Body of pancreas (tissue), 4 donors: ENCODE measurements around the gene MRGPRX2. TPM values are rescaled to one million over a fixed set of nuclear protein-coding genes. Genes with fewer than 3 reads are reported as not detected.

Source experiments
- ATAC-seq: fragments of 150-250 bp; one replicate; pipeline ENCODE4 v1.9.1; 2016
- DNase-seq, 4 donors: peaks; one replicate each; pipeline ENCODE4 v3.0.0-alpha.2; 2019
- H3K27ac ChIP-seq, 4 donors: fragments of 200-600 bp; sonication (generic); 1 replicate in 3 of 4; 2 replicates in 1 of 4; pipeline versions ENCODE4 v1.5.1 to v1.6.1; 2016 to 2019; ENCODE audit warnings: mild to moderate bottlenecking in 1 of 4, mixed read lengths in 1 of 4, moderate library complexity in 1 of 4
- H3K27me3 ChIP-seq, 2 donors: fragments of 200-600 bp; sonication (generic); one replicate each; pipeline ENCODE4 v1.6.0; 2016; ENCODE audit warnings: mild to moderate bottlenecking in 1 of 2
- H3K36me3 ChIP-seq, 2 donors: fragments of 200-600 bp; sonication (generic); replicated peaks in 1 of 2; 2 replicates each; pipeline ENCODE4 v1.5.1; 2016; ENCODE audit warnings: low read depth in 2 of 2; ENCODE audit not compliant: insufficient read depth in 1 of 2
- H3K4me1 ChIP-seq: fragments of 200-600 bp; sonication (generic); one replicate; pipeline ENCODE4 v1.6.0; 2016
- H3K4me3 ChIP-seq, 2 donors: fragments of 200-600 bp; sonication (generic); 1 replicate in 1 of 2; 2 replicates in 1 of 2; pipeline ENCODE4 v1.5.1; 2016 to 2019
- H3K9me3 ChIP-seq, 3 donors: fragments of 200-600 bp; sonication (generic); 1 replicate in 2 of 3; 2 replicates in 1 of 3; pipeline ENCODE4 v1.5.1; 2016
- CTCF ChIP-seq, 7 experiments: fragments of 450-650 bp in 4 of 7; fragments of 200-600 bp in 3 of 7; sonication (generic) in 3 of 7; IDR thresholded peaks; one replicate each; pipeline ENCODE4 v1.5.1; 2016 to 2019; ENCODE audit warnings: antibody characterized with exemption in 7 of 7
- POLR2A ChIP-seq, 3 donors: fragments of 450-650 bp; IDR thresholded peaks; one replicate each; pipeline ENCODE4 v1.6.1; 2016; ENCODE audit warnings: antibody characterized with exemption in 3 of 3, mild to moderate bottlenecking in 2 of 3
- WGBS, 2 donors: methylation state at CpG; one replicate each; pipeline ENCODE4 v1.1.5; 2017; 5-methylcytosine and 5-hydroxymethylcytosine counted together
- intact Hi-C: fragments of 100-400 bp; cut with DNase I; formaldehyde crosslinking; loops from one replicate; pipeline ENCODE4 v1.15.1; 2023
- total RNA-seq, 2 donors: library from RNA; depleted of rRNA; stranded (reverse); fragments of >200 nt; gene quantifications; one replicate each; pipeline ENCODE4 v1.1.0, GENCODE V29; 2016

MRGPRX2 gene
- total RNA-seq, 2 donors from 2014 or later, result not detected

GRCh38 chr11:19055905-19056304 lies 4.6 kb downstream of the MRGPRX2 start:
- H3K4me3 ChIP-seq, result no peak overlapping the region
- H3K9me3 ChIP-seq, result no peaks in the 10 kb centered on the region
- H3K36me3 ChIP-seq, result no peaks in the 10 kb centered on the region
- ATAC-seq (no peak), DNase-seq (no peak)
- no peaks in the 10 kb centered on the region for H3K4me1 ChIP-seq
- intact Hi-C loops, result no loop called here
- 91% methylated on average over 17 of the region's 17 CpGs for WGBS, 2 donors
- H3K27me3 ChIP-seq, result no peaks in the 10 kb centered on the region
- no peak overlapping the region for H3K27ac ChIP-seq
- TF ChIP-seq CTCF (IDR thresholded peaks at IDR 0.05) (no peak), POLR2A (IDR thresholded peaks at IDR 0.05) (no peak)

GRCh38 chr11:19055016-19055415 lies 5.5 kb downstream of the MRGPRX2 start:
- Histone ChIP-seq H3K27me3 (no peaks in the 10 kb centered on the region), H3K9me3 (no peaks in the 10 kb centered on the region), H3K4me1 (no peaks in the 10 kb centered on the region), H3K27ac (no peak overlapping the region), H3K4me3 (no peak overlapping the region), H3K36me3 (no peaks in the 10 kb centered on the region)
- no peak for DNase-seq
- 81 to 91% methylated on average over 3 of the region's 3 CpGs for WGBS, 2 donors
- intact Hi-C loops, result no loop called here
- TF ChIP-seq CTCF (IDR thresholded peaks at IDR 0.05), result no peak
- TF ChIP-seq POLR2A (IDR thresholded peaks at IDR 0.05), result no peak
- no peak for ATAC-seq

- H3K27me3 ChIP-seq, result no peaks in the 10 kb centered on the region
- no peak overlapping the region for H3K4me3 ChIP-seq
- ATAC-seq (no peak), DNase-seq (no peak)
- H3K36me3 ChIP-seq, result no peaks in the 10 kb centered on the region
- intact Hi-C loops, result no loop called here
- H3K9me3 ChIP-seq, result no peaks in the 10 kb centered on the region
- H3K27ac ChIP-seq, result no peak overlapping the region
- TF ChIP-seq CTCF (IDR thresholded peaks at IDR 0.05) (no peak), POLR2A (IDR thresholded peaks at IDR 0.05) (no peak)
- WGBS, 2 donors, result 37% methylated on average over 1 of the region's 1 CpG
- H3K4me1 ChIP-seq, result no peaks in the 10 kb centered on the region
Measured at GRCh38 chr11:19053909-19054308, 6.6 kb downstream of the MRGPRX2 start.

DNA sequence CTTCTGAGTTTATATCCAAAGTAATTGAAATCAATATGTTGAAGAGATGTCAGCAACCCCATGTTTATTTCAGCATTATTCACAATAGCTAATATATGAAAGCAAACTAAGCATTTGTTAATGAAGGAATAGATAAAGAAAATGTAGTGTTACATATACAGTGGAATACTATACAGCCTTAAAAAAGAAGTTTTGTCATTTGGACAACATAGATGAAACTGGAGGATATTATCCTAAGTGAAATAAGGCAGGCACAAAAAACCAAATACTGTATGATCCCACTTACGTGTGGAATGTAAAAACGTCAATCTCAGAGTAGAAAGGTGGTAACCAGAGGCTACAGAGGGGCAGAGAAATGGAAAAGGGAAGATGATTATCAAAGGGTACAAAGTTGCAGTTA lies 10.2 kb downstream of the MRGPRX2 start:
- no peak overlapping the region for H3K4me3 ChIP-seq
- no peaks in the 10 kb centered on the region for H3K9me3 ChIP-seq
- no peaks in the 10 kb centered on the region for H3K27me3 ChIP-seq
- TF ChIP-seq POLR2A (IDR thresholded peaks at IDR 0.05), result no peak
- no peak for TF ChIP-seq CTCF (IDR thresholded peaks at IDR 0.05)
- no peak overlapping the region for H3K27ac ChIP-seq
- H3K4me1 ChIP-seq, result no peaks in the 10 kb centered on the region
- intact Hi-C loops, result no loop called here
- no peaks in the 10 kb centered on the region for H3K36me3 ChIP-seq
- WGBS, 2 donors, result 49 to 79% methylated on average over 2 of the region's 2 CpGs
- no peak for ATAC-seq
- DNase-seq, result no peak

- intact Hi-C loops, result no loop called here
Measured at GRCh38 chr11:19049351-19049750, 11.2 kb downstream of the MRGPRX2 start.

More at GRCh38 chr11:19049351-19049750, 11.2 kb downstream of the MRGPRX2 start:
- Histone ChIP-seq H3K9me3 (no peaks in the 10 kb centered on the region), H3K27ac (no peak overlapping the region), H3K4me3 (no peak overlapping the region), H3K36me3 (no peaks in the 10 kb centered on the region), H3K27me3 (no peaks in the 10 kb centered on the region), H3K4me1 (no peaks in the 10 kb centered on the region)
- WGBS, 2 donors, result 19 to 31% methylated on average over 1 of the region's 1 CpG
- TF ChIP-seq CTCF (IDR thresholded peaks at IDR 0.05) (no peak), POLR2A (IDR thresholded peaks at IDR 0.05) (no peak)
- DNase-seq, result no peak
- ATAC-seq, result no peak
